Endothelial cell of umbilical vein (primary cell): ENCODE results near the gene RHBDD3. TPM values are rescaled to one million over a fixed set of nuclear protein-coding genes. Genes with fewer than 3 reads are reported as not detected.

Experiments
- BruUV-seq: library from RNA; stranded (reverse); fragments of 400-500 nt; replicated peaks from 2 replicates; lab custom pipeline; 2021; lab: Mats Ljungman, UMichigan
- CTCF ChIA-PET: fragments of 300-600, 350-600 bp; sonication (Branson Sonifier 250); formaldehyde crosslinking; loops from one replicate; lab custom pipeline; 2021; ENCODE audit warnings: antibody characterized with exemption, inconsistent platforms; lab: Charles Lee
- POLR2A ChIA-PET: fragments of 300-600, 350-600 bp; sonication (Branson Sonifier 250); formaldehyde crosslinking; loops from one replicate; lab custom pipeline; 2021; ENCODE audit warnings: antibody characterized with exemption, inconsistent platforms; lab: Charles Lee
- DNase-seq: peaks from one replicate; pipeline ENCODE4 v3.0.0-alpha.2; 2011; ENCODE audit warnings: low read depth, low spot score
- FAIRE-seq: peaks from 2 replicates; lab custom pipeline; 2011; peaks lifted over from hg19 to GRCh38; lab: Jason Lieb, UNC
- H2AFZ ChIP-seq: 2 replicates; pipeline ENCODE4 v1.6.0; 2012; ENCODE audit warnings: low read depth, low read length, control low read depth, inconsistent platforms
- H3K27ac ChIP-seq: 2 replicates; pipeline ENCODE4 v1.5.1; 2011; ENCODE audit warnings: low read depth, mild to moderate bottlenecking, control low read depth, low read length, moderate library complexity; ENCODE audit not compliant: insufficient read depth
- H3K27me3 ChIP-seq, 2 experiments: 2 replicates each; pipeline versions ENCODE4 v1.6.0 to v1.6.1; 2011; ENCODE audit warnings: low read length in 2 of 2, mixed read lengths in 1 of 2; ENCODE audit not compliant: control insufficient read depth in 2 of 2, insufficient read depth in 2 of 2
- H3K36me3 ChIP-seq, 2 experiments: 2 replicates in 1 of 2; 3 replicates in 1 of 2; pipeline ENCODE4 v1.5.1; 2011; ENCODE audit warnings: low read length in 2 of 2, mild to moderate bottlenecking in 1 of 2, moderate library complexity in 1 of 2; ENCODE audit not compliant: control insufficient read depth in 2 of 2, insufficient read depth in 2 of 2; ENCODE audit errors: extremely low read depth in 1 of 2
- H3K4me1 ChIP-seq: 3 replicates; pipeline ENCODE4 v1.5.1; 2011; ENCODE audit warnings: mild to moderate bottlenecking, low read length; ENCODE audit not compliant: control insufficient read depth, insufficient read depth; ENCODE audit errors: extremely low read depth
- H3K4me2 ChIP-seq: 2 replicates; pipeline ENCODE4 v1.6.1; 2011; ENCODE audit warnings: low read length, control low read depth, mixed read lengths; ENCODE audit not compliant: insufficient read depth
- H3K4me3 ChIP-seq, 3 experiments: fragments of 200-600 bp in 1 of 3; sonication (generic), shearing (Covaris generic) in 1 of 3; replicated peaks in 1 of 3; 2 replicates each; pipeline ENCODE4 v1.5.1; 2011 to 2016; ENCODE audit warnings: control low read depth in 3 of 3, low read length in 3 of 3, mild to moderate bottlenecking in 2 of 3, inconsistent platforms in 1 of 3, low read depth in 1 of 3, moderate library complexity in 1 of 3; ENCODE audit not compliant: insufficient read depth in 1 of 3
- H3K79me2 ChIP-seq: 2 replicates; pipeline ENCODE4 v1.6.0; 2012; ENCODE audit warnings: low read length, inconsistent platforms; ENCODE audit not compliant: control insufficient read depth, insufficient read depth
- H3K9ac ChIP-seq: replicated peaks from 2 replicates; pipeline ENCODE3; 2011; ENCODE audit warnings: low read length, control low read depth; ENCODE audit not compliant: insufficient read depth; ENCODE audit errors: extremely low read depth
- H3K9me1 ChIP-seq: replicated peaks from 3 replicates; pipeline ENCODE4 v1.6.0; 2011; ENCODE audit warnings: mild to moderate bottlenecking, low read length; ENCODE audit not compliant: control insufficient read depth, insufficient read depth; ENCODE audit errors: extremely low read depth
- H3K9me3 ChIP-seq: replicated peaks from 2 replicates; pipeline ENCODE4 v1.5.1; 2012; ENCODE audit warnings: low read length, inconsistent platforms; ENCODE audit not compliant: control insufficient read depth, insufficient read depth
- H4K20me1 ChIP-seq: replicated peaks from 2 replicates; pipeline ENCODE3; 2011; ENCODE audit warnings: mild to moderate bottlenecking, low read length; ENCODE audit not compliant: control insufficient read depth, insufficient read depth; ENCODE audit errors: extremely low read depth
- EZH2 ChIP-seq: IDR thresholded peaks from 2 replicates; pipeline ENCODE4 v1.6.1; 2012; ENCODE audit warnings: borderline replicate concordance, low read depth, mild to moderate bottlenecking, moderate library complexity, low read length, inconsistent platforms; ENCODE audit not compliant: severe bottlenecking
- FOS ChIP-seq: IDR thresholded peaks from 2 replicates; pipeline ENCODE4 v1.6.1; 2011; ENCODE audit warnings: mild to moderate bottlenecking, low read length, moderate library complexity, borderline replicate concordance; ENCODE audit not compliant: insufficient read depth
- GATA2 ChIP-seq: IDR thresholded peaks from 2 replicates; pipeline ENCODE4 v1.7.0; 2011; ENCODE audit warnings: low read depth, mild to moderate bottlenecking, moderate library complexity, mixed read lengths, low read length; ENCODE audit not compliant: insufficient read length, insufficient read depth
- JUN ChIP-seq: IDR thresholded peaks from 2 replicates; pipeline ENCODE4 v1.6.1; 2011; ENCODE audit warnings: borderline replicate concordance, low read depth; ENCODE audit not compliant: insufficient read length, insufficient read depth
- MAX ChIP-seq: IDR thresholded peaks from 2 replicates; pipeline ENCODE4 v1.6.1; 2011; ENCODE audit not compliant: insufficient read depth, insufficient read length
- MYC ChIP-seq: IDR thresholded peaks from one replicate; pipeline ENCODE4 v1.6.1; 2011; ENCODE audit warnings: mild to moderate bottlenecking, low read depth, low read length
- POLR2A ChIP-seq: IDR thresholded peaks from 2 replicates; pipeline ENCODE4 v1.6.1; 2012; ENCODE audit warnings: low read depth, mild to moderate bottlenecking, control low read depth, low read length
- POLR2AphosphoS5 ChIP-seq: IDR thresholded peaks from 2 replicates; pipeline ENCODE4 v1.6.1; 2012; ENCODE audit warnings: low read depth, mild to moderate bottlenecking, control low read depth, low read length, moderate library complexity; ENCODE audit not compliant: insufficient read depth
- dilution Hi-C: fragments of 300-500 bp; cut with MboI; formaldehyde crosslinking; loops from one replicate; pipeline ENCODE4 v1.15.0; 2019; ENCODE audit warnings: low sequenced_read_pairs; ENCODE audit not compliant: extremely low pct_ligation_motif_present
- intact Hi-C: fragments of 100-400 bp; cut with micrococcal nuclease; formaldehyde crosslinking; loops from one replicate; pipeline ENCODE4 v1.10.0; 2022
- polyA plus RNA-seq, 4 experiments: library from polyadenylated mRNA; depleted of rRNA in 3 of 4; stranded (reverse) in 3 of 4; unstranded in 1 of 4; fragments of >200 nt; gene quantifications; 2 replicates each; pipeline versions ENCODE4 v1.2.1 to v1.2.3, GENCODE V29; 2011 to 2012; ENCODE audit warnings: missing spikeins in 1 of 4
- total RNA-seq: library from RNA; stranded (reverse); gene quantifications from 2 replicates; pipeline ENCODE4 v1.2.3, GENCODE V29; 2021
- TF ChIP-seq, protein P1 (sequence below), 2 donors: IDR thresholded peaks; 1 replicate in 1 of 2; 2 replicates in 1 of 2; pipeline ENCODE4 v1.5.1; 2011; ENCODE audit warnings: low read length in 2 of 2, mild to moderate bottlenecking in 2 of 2, moderate library complexity in 2 of 2, control low read depth in 1 of 2, inconsistent platforms in 1 of 2, low read depth in 1 of 2; ENCODE audit not compliant: insufficient read depth in 1 of 2; ENCODE audit errors: extremely low read depth in 1 of 2

Gene RHBDD3
- total and polyA plus RNA-seq, 2 donors (not counting 3 experiments of a cell fraction or from before 2014, with no cell fraction given): 31.3 to 37.2 TPM

DNA sequence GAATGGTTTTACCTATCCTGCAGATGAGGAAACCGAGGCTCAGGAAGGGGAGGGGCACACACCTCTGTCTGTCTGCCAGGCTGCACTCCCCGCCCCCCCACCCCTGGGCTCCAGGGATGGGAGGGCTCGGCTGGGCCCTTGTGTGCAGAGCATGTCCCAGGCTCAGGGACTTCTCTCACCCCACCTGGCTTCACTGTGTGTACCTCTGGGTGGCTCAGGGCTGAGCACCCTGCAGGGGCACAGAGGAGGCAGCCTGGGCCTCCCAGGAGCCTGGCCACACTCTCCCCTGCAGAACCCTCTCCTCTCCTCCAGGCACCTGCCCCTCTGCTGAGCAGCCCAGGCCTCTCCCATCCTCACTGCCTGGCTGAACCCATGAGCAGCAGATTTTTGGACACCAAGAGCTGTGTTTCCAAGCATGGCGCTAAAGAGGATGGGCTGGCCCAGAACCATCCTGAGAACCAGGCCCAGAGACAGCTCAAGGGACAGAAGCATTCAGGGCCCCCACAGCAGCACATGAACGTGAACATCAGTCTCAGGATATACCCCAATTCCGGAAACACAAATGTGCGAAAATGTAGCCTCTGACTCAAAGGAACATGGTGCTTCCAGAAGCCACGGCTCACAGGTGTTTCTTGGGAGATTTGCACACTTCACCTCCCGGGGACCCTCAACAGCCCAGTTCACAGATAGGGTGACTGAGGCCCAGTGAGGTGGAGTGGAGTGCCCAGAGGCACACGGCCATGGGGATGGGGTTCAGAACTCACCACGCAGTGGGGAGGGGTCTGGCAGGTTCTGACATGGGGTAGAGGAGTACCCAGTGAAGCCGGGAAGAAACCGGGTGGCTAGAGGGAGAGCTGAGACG, 51.5 kb downstream of the RHBDD3 start:
- no peaks in the 10 kb centered on the region for H3K4me1 ChIP-seq
- no peak overlapping the region for H3K9ac ChIP-seq
- dilution Hi-C loops (no loop called here), intact Hi-C loops (no loop called here)
- ChIA-PET CTCF (interaction anchor here (0.5 to 1.6 kb wide), 3 partner anchors 10 to 15 kb away, joined by 3 to 4 read pairs (median 3); partner anchors contain the start of gene EMID1), POLR2A (no interaction called here)
- TF ChIP-seq EZH2 (no peak), MYC (no peak), GATA2 (no peak), POLR2AphosphoS5 (no peak), POLR2A (no peak), MAX (no peak), FOS (no peak), JUN (no peak)
- TF ChIP-seq, protein P1, sequence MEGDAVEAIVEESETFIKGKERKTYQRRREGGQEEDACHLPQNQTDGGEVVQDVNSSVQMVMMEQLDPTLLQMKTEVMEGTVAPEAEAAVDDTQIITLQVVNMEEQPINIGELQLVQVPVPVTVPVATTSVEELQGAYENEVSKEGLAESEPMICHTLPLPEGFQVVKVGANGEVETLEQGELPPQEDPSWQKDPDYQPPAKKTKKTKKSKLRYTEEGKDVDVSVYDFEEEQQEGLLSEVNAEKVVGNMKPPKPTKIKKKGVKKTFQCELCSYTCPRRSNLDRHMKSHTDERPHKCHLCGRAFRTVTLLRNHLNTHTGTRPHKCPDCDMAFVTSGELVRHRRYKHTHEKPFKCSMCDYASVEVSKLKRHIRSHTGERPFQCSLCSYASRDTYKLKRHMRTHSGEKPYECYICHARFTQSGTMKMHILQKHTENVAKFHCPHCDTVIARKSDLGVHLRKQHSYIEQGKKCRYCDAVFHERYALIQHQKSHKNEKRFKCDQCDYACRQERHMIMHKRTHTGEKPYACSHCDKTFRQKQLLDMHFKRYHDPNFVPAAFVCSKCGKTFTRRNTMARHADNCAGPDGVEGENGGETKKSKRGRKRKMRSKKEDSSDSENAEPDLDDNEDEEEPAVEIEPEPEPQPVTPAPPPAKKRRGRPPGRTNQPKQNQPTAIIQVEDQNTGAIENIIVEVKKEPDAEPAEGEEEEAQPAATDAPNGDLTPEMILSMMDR (IDR thresholded peaks at IDR 0.05; ENCODE audit: extremely low read depth in 1 of 2, insufficient read depth in 1 of 2, low read depth in 1 of 2, low read length in 2 of 2): no peak
- no peak overlapping the region for H3K4me2 ChIP-seq
- H3K27ac ChIP-seq: no peak overlapping the region
- no TSS peak for BruUV-seq
- H3K36me3 ChIP-seq: no peaks in the 10 kb centered on the region
- H3K9me1 ChIP-seq: no peaks in the 10 kb centered on the region
- H2AFZ ChIP-seq: no peak overlapping the region
- no peaks in the 10 kb centered on the region for H3K27me3 ChIP-seq
- no peaks in the 10 kb centered on the region for H3K9me3 ChIP-seq
- no peak for FAIRE-seq
- H3K79me2 ChIP-seq: no peaks in the 10 kb centered on the region
- H3K4me3 ChIP-seq: no peak overlapping the region
- no peaks in the 10 kb centered on the region for H4K20me1 ChIP-seq
- DNase-seq: no peak
